SK-N-SH treated with all-trans-retinoic acid at 6 μM for 48 hours (cell line): ENCODE results near the gene STT3B.

Experiments
- ATAC-seq: fragments of 200-7000 bp; cut with Tn5 transposase; 3 replicates; pipeline ENCODE4 v1.9.1; 2020; ENCODE audit warnings: mild to moderate bottlenecking, moderate library complexity
- ARNTL ChIP-seq: fragments of 450-650 bp; formaldehyde crosslinking; IDR thresholded peaks from 2 replicates; pipeline ENCODE4 v1.5.0; 2020; ENCODE audit warnings: low read depth, mild to moderate bottlenecking, moderate library complexity, borderline replicate concordance
- BACH2 ChIP-seq: fragments of 250-450 bp; sonication (Bioruptor Pico); IDR thresholded peaks from 2 replicates; pipeline ENCODE4 v1.9.0; 2021; ENCODE audit warnings: mild to moderate bottlenecking, borderline replicate concordance
- CREB5 ChIP-seq: fragments of 250-450 bp; sonication (Bioruptor Pico); IDR thresholded peaks from 2 replicates; pipeline ENCODE4 v1.5.1; 2020; ENCODE audit warnings: low read depth, mild to moderate bottlenecking, moderate library complexity
- CSDC2 ChIP-seq: fragments of 250-450 bp; sonication (Bioruptor Pico); IDR thresholded peaks from 2 replicates; pipeline ENCODE4 v1.5.0; 2020; ENCODE audit warnings: mild to moderate bottlenecking, moderate library complexity
- ESRRG ChIP-seq: fragments of 250-450 bp; sonication (Bioruptor Pico); IDR thresholded peaks from 2 replicates; pipeline ENCODE4 v1.6.1; 2021; ENCODE audit warnings: mild to moderate bottlenecking
- GLIS3 ChIP-seq: fragments of 250-450 bp; sonication (Bioruptor Pico); IDR thresholded peaks from 2 replicates; pipeline ENCODE4 v1.5.0; 2020; ENCODE audit warnings: mild to moderate bottlenecking, moderate library complexity
- ISL1 ChIP-seq: fragments of 250-450 bp; sonication (Bioruptor Pico); IDR thresholded peaks from 2 replicates; pipeline ENCODE4 v2.1.2; 2022; ENCODE audit warnings: mild to moderate bottlenecking, moderate library complexity
- PPARA ChIP-seq: fragments of 250-450 bp; sonication (Bioruptor Pico); IDR thresholded peaks from 2 replicates; pipeline ENCODE4 v1.5.0; 2020; ENCODE audit warnings: mild to moderate bottlenecking, borderline replicate concordance
- RARB ChIP-seq: fragments of 250-450 bp; sonication (Bioruptor Pico); IDR thresholded peaks from 2 replicates; pipeline ENCODE4 v1.8.0; 2021; ENCODE audit warnings: mild to moderate bottlenecking, moderate library complexity
- SNAI2 ChIP-seq: fragments of 250-450 bp; sonication (Bioruptor Pico); IDR thresholded peaks from 2 replicates; pipeline ENCODE4 v1.5.0; 2020; ENCODE audit warnings: mild to moderate bottlenecking, moderate library complexity
- TCF4 ChIP-seq: fragments of 250-450 bp; sonication (Bioruptor Pico); IDR thresholded peaks from 2 replicates; pipeline ENCODE4 v1.8.0; 2021; ENCODE audit warnings: mild to moderate bottlenecking, moderate library complexity, borderline replicate concordance
- TOX ChIP-seq: fragments of 250-450 bp; sonication (Bioruptor Pico); IDR thresholded peaks from 2 replicates; pipeline ENCODE4 v1.8.0; 2021; ENCODE audit warnings: mild to moderate bottlenecking, moderate library complexity, borderline replicate concordance
- ZC3H10 ChIP-seq: fragments of 250-450 bp; sonication (Bioruptor Pico); IDR thresholded peaks from 2 replicates; pipeline ENCODE4 v1.5.1; 2021; ENCODE audit warnings: mild to moderate bottlenecking, moderate library complexity
- ZFP3 ChIP-seq: fragments of 250-450 bp; sonication (Bioruptor Pico); IDR thresholded peaks from 2 replicates; pipeline ENCODE4 v1.5.0; 2020; ENCODE audit warnings: mild to moderate bottlenecking, moderate library complexity
- ZFP30 ChIP-seq: fragments of 450-650 bp; formaldehyde crosslinking; IDR thresholded peaks from 2 replicates; pipeline ENCODE4 v1.5.0; 2022; ENCODE audit warnings: mild to moderate bottlenecking, moderate library complexity
- ZNF565 ChIP-seq: fragments of 450-650 bp; formaldehyde crosslinking; conservative IDR thresholded peaks from 2 replicates; pipeline ENCODE4 v1.5.0; 2020; ENCODE audit warnings: low read depth, mild to moderate bottlenecking, moderate library complexity
- ZNF70 ChIP-seq: fragments of 450-650 bp; formaldehyde crosslinking; IDR thresholded peaks from 2 replicates; pipeline ENCODE4 v1.5.0; 2020; ENCODE audit warnings: mild to moderate bottlenecking, moderate library complexity
- ZNF8 ChIP-seq: fragments of 450-650 bp; formaldehyde crosslinking; IDR thresholded peaks from 2 replicates; pipeline ENCODE4 v1.5.0; 2020; ENCODE audit warnings: mild to moderate bottlenecking, moderate library complexity
- TF ChIP-seq, protein P1 (sequence below): fragments of 250-450 bp; sonication (Bioruptor Pico); IDR thresholded peaks from 2 replicates; pipeline ENCODE4 v1.5.0; 2020; ENCODE audit warnings: mild to moderate bottlenecking, moderate library complexity
- TF ChIP-seq, protein P2 (sequence below): fragments of 250-450 bp; sonication (Bioruptor Pico); IDR thresholded peaks from 2 replicates; pipeline ENCODE4 v1.8.0; 2020; ENCODE audit warnings: mild to moderate bottlenecking, moderate library complexity, borderline replicate concordance
- TF ChIP-seq, protein P3 (sequence below): fragments of 250-450 bp; sonication (Bioruptor Pico); IDR thresholded peaks from 2 replicates; pipeline ENCODE4 v1.8.0; 2021; ENCODE audit warnings: low read depth, mild to moderate bottlenecking, moderate library complexity, borderline replicate concordance

Gene STT3B

GRCh38 chr3:31575448-31575847 is 42.7 kb downstream of the STT3B start:
- TF ChIP-seq ZFP3 (CRISPR knock-in tag) = no peak
- TF ChIP-seq PPARA (CRISPR knock-in tag) = no peak
- TF ChIP-seq ZNF8 (CRISPR knock-in tag) = no peak
- no peak for TF ChIP-seq GLIS3 (CRISPR knock-in tag)
- TF ChIP-seq ISL1 = no peak
- no peak for TF ChIP-seq CSDC2
- no peak for TF ChIP-seq ZC3H10 (CRISPR knock-in tag)
- TF ChIP-seq, protein P1, sequence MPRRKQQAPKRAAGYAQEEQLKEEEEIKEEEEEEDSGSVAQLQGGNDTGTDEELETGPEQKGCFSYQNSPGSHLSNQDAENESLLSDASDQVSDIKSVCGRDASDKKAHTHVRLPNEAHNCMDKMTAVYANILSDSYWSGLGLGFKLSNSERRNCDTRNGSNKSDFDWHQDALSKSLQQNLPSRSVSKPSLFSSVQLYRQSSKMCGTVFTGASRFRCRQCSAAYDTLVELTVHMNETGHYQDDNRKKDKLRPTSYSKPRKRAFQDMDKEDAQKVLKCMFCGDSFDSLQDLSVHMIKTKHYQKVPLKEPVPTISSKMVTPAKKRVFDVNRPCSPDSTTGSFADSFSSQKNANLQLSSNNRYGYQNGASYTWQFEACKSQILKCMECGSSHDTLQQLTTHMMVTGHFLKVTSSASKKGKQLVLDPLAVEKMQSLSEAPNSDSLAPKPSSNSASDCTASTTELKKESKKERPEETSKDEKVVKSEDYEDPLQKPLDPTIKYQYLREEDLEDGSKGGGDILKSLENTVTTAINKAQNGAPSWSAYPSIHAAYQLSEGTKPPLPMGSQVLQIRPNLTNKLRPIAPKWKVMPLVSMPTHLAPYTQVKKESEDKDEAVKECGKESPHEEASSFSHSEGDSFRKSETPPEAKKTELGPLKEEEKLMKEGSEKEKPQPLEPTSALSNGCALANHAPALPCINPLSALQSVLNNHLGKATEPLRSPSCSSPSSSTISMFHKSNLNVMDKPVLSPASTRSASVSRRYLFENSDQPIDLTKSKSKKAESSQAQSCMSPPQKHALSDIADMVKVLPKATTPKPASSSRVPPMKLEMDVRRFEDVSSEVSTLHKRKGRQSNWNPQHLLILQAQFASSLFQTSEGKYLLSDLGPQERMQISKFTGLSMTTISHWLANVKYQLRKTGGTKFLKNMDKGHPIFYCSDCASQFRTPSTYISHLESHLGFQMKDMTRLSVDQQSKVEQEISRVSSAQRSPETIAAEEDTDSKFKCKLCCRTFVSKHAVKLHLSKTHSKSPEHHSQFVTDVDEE (CRISPR knock-in tag) = no peak
- TF ChIP-seq ESRRG (CRISPR knock-in tag) = no peak
- no peak for TF ChIP-seq ZNF70 (CRISPR knock-in tag)
- no peak for TF ChIP-seq ZFP30 (CRISPR knock-in tag)
- TF ChIP-seq RARB (CRISPR knock-in tag) = no peak
- TF ChIP-seq CREB5 (CRISPR knock-in tag) = no peak
- TF ChIP-seq ARNTL (CRISPR knock-in tag) = no peak
- no peak for TF ChIP-seq TCF4
- TF ChIP-seq, protein P2, sequence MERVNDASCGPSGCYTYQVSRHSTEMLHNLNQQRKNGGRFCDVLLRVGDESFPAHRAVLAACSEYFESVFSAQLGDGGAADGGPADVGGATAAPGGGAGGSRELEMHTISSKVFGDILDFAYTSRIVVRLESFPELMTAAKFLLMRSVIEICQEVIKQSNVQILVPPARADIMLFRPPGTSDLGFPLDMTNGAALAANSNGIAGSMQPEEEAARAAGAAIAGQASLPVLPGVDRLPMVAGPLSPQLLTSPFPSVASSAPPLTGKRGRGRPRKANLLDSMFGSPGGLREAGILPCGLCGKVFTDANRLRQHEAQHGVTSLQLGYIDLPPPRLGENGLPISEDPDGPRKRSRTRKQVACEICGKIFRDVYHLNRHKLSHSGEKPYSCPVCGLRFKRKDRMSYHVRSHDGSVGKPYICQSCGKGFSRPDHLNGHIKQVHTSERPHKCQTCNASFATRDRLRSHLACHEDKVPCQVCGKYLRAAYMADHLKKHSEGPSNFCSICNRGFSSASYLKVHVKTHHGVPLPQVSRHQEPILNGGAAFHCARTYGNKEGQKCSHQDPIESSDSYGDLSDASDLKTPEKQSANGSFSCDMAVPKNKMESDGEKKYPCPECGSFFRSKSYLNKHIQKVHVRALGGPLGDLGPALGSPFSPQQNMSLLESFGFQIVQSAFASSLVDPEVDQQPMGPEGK = no peak
- no peak for TF ChIP-seq BACH2 (CRISPR knock-in tag)
- TF ChIP-seq, protein P3, sequence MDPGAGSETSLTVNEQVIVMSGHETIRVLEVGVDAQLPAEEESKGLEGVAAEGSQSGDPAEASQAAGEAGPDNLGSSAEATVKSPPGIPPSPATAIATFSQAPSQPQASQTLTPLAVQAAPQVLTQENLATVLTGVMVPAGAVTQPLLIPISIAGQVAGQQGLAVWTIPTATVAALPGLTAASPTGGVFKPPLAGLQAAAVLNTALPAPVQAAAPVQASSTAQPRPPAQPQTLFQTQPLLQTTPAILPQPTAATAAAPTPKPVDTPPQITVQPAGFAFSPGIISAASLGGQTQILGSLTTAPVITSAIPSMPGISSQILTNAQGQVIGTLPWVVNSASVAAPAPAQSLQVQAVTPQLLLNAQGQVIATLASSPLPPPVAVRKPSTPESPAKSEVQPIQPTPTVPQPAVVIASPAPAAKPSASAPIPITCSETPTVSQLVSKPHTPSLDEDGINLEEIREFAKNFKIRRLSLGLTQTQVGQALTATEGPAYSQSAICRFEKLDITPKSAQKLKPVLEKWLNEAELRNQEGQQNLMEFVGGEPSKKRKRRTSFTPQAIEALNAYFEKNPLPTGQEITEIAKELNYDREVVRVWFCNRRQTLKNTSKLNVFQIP (CRISPR knock-in tag) = no peak
- TF ChIP-seq ZNF565 (CRISPR knock-in tag) = no peak
- no peak for TF ChIP-seq TOX (CRISPR knock-in tag)
- no peak for ATAC-seq

- TF ChIP-seq, protein P1 (CRISPR knock-in tag) = no peak
- no peak for TF ChIP-seq SNAI2 (CRISPR knock-in tag)
- no peak for TF ChIP-seq CREB5 (CRISPR knock-in tag)
- TF ChIP-seq PPARA (CRISPR knock-in tag) = no peak
- TF ChIP-seq ZNF565 (CRISPR knock-in tag) = no peak
- TF ChIP-seq ESRRG (CRISPR knock-in tag) = no peak
- TF ChIP-seq ZFP3 (CRISPR knock-in tag) = no peak
- no peak for TF ChIP-seq RARB (CRISPR knock-in tag)
- TF ChIP-seq GLIS3 (CRISPR knock-in tag) = no peak
- no peak for TF ChIP-seq CSDC2
- no peak for TF ChIP-seq ZNF70 (CRISPR knock-in tag)
- TF ChIP-seq ISL1 = no peak
- no peak for TF ChIP-seq ARNTL (CRISPR knock-in tag)
- TF ChIP-seq, protein P3 (CRISPR knock-in tag) = no peak
- no peak for TF ChIP-seq ZNF8 (CRISPR knock-in tag)
- ATAC-seq = no peak
Measured at GRCh38 chr3:31576521-31576920, 43.8 kb downstream of the STT3B start.
